ENCODE results near the gene FAM81A. TPM values are rescaled to one million over a fixed set of nuclear protein-coding genes. Genes with fewer than 3 reads are reported as not detected.

The FAM81A gene
- total RNA-seq, 1 experiment from 2014 or later: 2.0 TPM

DNA sequence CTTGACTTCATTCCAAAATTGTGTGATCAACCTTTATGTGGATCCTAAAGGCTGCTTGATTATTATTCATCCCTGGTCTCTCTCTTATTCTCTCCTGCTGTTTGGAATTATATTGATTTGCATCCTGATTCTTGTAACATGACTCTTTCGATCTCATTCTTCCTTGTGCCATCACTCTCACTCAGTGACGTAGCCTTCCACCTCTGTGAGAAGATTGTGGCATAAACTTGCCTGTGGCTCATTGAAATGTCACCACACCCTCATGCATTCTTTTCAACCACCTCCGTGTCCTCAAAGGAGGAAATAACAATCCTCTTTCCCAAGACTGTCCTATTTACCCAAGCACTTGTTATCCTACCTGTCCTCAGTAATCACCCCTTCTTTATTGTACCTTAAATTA lies 132.3 kb downstream of the FAM81A start:
- H3K27ac Mint-ChIP-seq: no peak overlapping the region
- H3K27me3 Mint-ChIP-seq (ENCODE audit: low read depth): no peaks in the 10 kb centered on the region
- ChIA-PET POLR2A (no interaction called here), CTCF (interaction anchor here (0.6 to 1.7 kb wide), 3 partner anchors 38 to 62 kb away, joined by 3 to 5 read pairs (median 3); no protein-coding TSS in a partner anchor)
- TF ChIP-seq AFF4 (CRISPR knock-in tag; IDR thresholded peaks at IDR 0.05; ENCODE audit: borderline replicate concordance): no peak
- TF ChIP-seq ZNF317 (CRISPR knock-in tag; IDR thresholded peaks at IDR 0.05; ENCODE audit: borderline replicate concordance, low read depth): no peak
- TF ChIP-seq GABPB1 (CRISPR knock-in tag; IDR thresholded peaks at IDR 0.05): no peak
- TF ChIP-seq ZNF138 (CRISPR knock-in tag; conservative IDR thresholded peaks at IDR 0.05): no peak
- TF ChIP-seq, protein P1, sequence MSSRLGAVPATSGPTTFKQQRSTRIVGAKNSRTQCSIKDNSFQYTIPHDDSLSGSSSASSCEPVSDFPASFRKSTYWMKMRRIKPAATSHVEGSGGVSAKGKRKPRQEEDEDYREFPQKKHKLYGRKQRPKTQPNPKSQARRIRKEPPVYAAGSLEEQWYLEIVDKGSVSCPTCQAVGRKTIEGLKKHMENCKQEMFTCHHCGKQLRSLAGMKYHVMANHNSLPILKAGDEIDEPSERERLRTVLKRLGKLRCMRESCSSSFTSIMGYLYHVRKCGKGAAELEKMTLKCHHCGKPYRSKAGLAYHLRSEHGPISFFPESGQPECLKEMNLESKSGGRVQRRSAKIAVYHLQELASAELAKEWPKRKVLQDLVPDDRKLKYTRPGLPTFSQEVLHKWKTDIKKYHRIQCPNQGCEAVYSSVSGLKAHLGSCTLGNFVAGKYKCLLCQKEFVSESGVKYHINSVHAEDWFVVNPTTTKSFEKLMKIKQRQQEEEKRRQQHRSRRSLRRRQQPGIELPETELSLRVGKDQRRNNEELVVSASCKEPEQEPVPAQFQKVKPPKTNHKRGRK (CRISPR knock-in tag; IDR thresholded peaks at IDR 0.05; ENCODE audit: borderline replicate concordance): no peak
- no peak for TF ChIP-seq MXD4 (CRISPR knock-in tag; IDR thresholded peaks at IDR 0.05; ENCODE audit: borderline replicate concordance)
- TF ChIP-seq, protein P2, sequence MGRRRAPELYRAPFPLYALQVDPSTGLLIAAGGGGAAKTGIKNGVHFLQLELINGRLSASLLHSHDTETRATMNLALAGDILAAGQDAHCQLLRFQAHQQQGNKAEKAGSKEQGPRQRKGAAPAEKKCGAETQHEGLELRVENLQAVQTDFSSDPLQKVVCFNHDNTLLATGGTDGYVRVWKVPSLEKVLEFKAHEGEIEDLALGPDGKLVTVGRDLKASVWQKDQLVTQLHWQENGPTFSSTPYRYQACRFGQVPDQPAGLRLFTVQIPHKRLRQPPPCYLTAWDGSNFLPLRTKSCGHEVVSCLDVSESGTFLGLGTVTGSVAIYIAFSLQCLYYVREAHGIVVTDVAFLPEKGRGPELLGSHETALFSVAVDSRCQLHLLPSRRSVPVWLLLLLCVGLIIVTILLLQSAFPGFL (CRISPR knock-in tag; IDR thresholded peaks at IDR 0.05; ENCODE audit: borderline replicate concordance): no peak
- TF ChIP-seq, protein P3, sequence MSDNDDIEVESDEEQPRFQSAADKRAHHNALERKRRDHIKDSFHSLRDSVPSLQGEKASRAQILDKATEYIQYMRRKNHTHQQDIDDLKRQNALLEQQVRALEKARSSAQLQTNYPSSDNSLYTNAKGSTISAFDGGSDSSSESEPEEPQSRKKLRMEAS (CRISPR knock-in tag; IDR thresholded peaks at IDR 0.05): no peak
- TF ChIP-seq IRF2 (CRISPR knock-in tag; IDR thresholded peaks at IDR 0.05; ENCODE audit: borderline replicate concordance, low read depth): no peak
- no peak for TF ChIP-seq SMAD3 (CRISPR knock-in tag; IDR thresholded peaks at IDR 0.05; ENCODE audit: borderline replicate concordance)
- no peak for TF ChIP-seq IRF1 (CRISPR knock-in tag; IDR thresholded peaks at IDR 0.05)
- no peak for TF ChIP-seq TEAD4 (CRISPR knock-in tag; IDR thresholded peaks at IDR 0.05)
- TF ChIP-seq NFATC4 (CRISPR knock-in tag; IDR thresholded peaks at IDR 0.05): no peak
- no peak for TF ChIP-seq NFYB (CRISPR knock-in tag; conservative IDR thresholded peaks at IDR 0.05; ENCODE audit: low read depth)
- TF ChIP-seq, protein P4, sequence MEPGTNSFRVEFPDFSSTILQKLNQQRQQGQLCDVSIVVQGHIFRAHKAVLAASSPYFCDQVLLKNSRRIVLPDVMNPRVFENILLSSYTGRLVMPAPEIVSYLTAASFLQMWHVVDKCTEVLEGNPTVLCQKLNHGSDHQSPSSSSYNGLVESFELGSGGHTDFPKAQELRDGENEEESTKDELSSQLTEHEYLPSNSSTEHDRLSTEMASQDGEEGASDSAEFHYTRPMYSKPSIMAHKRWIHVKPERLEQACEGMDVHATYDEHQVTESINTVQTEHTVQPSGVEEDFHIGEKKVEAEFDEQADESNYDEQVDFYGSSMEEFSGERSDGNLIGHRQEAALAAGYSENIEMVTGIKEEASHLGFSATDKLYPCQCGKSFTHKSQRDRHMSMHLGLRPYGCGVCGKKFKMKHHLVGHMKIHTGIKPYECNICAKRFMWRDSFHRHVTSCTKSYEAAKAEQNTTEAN (CRISPR knock-in tag; IDR thresholded peaks at IDR 0.05): no peak
- TF ChIP-seq, protein P5, sequence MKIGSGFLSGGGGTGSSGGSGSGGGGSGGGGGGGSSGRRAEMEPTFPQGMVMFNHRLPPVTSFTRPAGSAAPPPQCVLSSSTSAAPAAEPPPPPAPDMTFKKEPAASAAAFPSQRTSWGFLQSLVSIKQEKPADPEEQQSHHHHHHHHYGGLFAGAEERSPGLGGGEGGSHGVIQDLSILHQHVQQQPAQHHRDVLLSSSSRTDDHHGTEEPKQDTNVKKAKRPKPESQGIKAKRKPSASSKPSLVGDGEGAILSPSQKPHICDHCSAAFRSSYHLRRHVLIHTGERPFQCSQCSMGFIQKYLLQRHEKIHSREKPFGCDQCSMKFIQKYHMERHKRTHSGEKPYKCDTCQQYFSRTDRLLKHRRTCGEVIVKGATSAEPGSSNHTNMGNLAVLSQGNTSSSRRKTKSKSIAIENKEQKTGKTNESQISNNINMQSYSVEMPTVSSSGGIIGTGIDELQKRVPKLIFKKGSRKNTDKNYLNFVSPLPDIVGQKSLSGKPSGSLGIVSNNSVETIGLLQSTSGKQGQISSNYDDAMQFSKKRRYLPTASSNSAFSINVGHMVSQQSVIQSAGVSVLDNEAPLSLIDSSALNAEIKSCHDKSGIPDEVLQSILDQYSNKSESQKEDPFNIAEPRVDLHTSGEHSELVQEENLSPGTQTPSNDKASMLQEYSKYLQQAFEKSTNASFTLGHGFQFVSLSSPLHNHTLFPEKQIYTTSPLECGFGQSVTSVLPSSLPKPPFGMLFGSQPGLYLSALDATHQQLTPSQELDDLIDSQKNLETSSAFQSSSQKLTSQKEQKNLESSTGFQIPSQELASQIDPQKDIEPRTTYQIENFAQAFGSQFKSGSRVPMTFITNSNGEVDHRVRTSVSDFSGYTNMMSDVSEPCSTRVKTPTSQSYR (CRISPR knock-in tag; IDR thresholded peaks at IDR 0.05): no peak
- no peak for TF ChIP-seq ZSCAN18 (CRISPR knock-in tag; IDR thresholded peaks at IDR 0.05)
- H3K4me3 Mint-ChIP-seq: no peak overlapping the region
- no peaks in the 10 kb centered on the region for H3K9me3 Mint-ChIP-seq
- peaks cover 7% of the 10 kb centered on the region for H3K4me1 Mint-ChIP-seq
- DNase-seq (ENCODE audit: low spot score) (no peak), ATAC-seq (no peak)
- H3K36me3 Mint-ChIP-seq: no peaks in the 10 kb centered on the region

Data from WTC11 (cell line).